Large intestine (tissue), 3 donors: ENCODE results near the gene SYT2. TPM values are rescaled to one million over a fixed set of nuclear protein-coding genes. Genes with fewer than 3 reads are reported as not detected.
A peak's percentile ranks its signal among the peaks of the same experiment; 100 is the strongest.
"Not testable (repeated sequence)": the region's sequence is repeated elsewhere in the genome, so short reads cannot be mapped to it uniquely, and the experiment has no call there.

Source experiments
- DNase-seq, 2 donors: peaks; one replicate each; pipeline versions ENCODE4 v3.0.0 to v3.0.0-alpha.2; 2013
- H3K27ac ChIP-seq: one replicate; pipeline ENCODE4 v1.5.1; 2013; ENCODE audit warnings: low read length
- H3K27me3 ChIP-seq: 2 replicates; pipeline ENCODE4 v1.6.1; 2013; ENCODE audit warnings: low read length; ENCODE audit not compliant: control insufficient read depth, insufficient read depth
- H3K36me3 ChIP-seq: 2 replicates; pipeline ENCODE4 v1.6.1; 2013; ENCODE audit warnings: low read length; ENCODE audit not compliant: control insufficient read depth, insufficient read depth
- H3K4me1 ChIP-seq: one replicate; pipeline ENCODE4 v1.6.1; 2013; ENCODE audit warnings: low read length; ENCODE audit not compliant: control insufficient read depth, insufficient read depth
- H3K4me3 ChIP-seq: one replicate; pipeline ENCODE4 v1.5.1; 2013; ENCODE audit warnings: low read length
- H3K9me3 ChIP-seq: one replicate; pipeline ENCODE4 v1.6.1; 2013; ENCODE audit warnings: mild to moderate bottlenecking, low read depth, low read length, moderate library complexity; ENCODE audit not compliant: control insufficient read depth
- WGBS: methylation state at CpG from one replicate; pipeline ENCODE4 v1.1.5; 2013; ENCODE audit warnings: low lambda C conversion rate; ENCODE audit not compliant: insufficient coverage; 5-methylcytosine and 5-hydroxymethylcytosine counted together
- polyA plus RNA-seq: library from polyadenylated mRNA; unstranded; fragments of 120-200 nt; gene quantifications from one replicate; pipeline ENCODE4 v1.2.1, GENCODE V29; 2013

Gene SYT2
- polyA plus RNA-seq, 1 donor = 1.4 TPM

DNA sequence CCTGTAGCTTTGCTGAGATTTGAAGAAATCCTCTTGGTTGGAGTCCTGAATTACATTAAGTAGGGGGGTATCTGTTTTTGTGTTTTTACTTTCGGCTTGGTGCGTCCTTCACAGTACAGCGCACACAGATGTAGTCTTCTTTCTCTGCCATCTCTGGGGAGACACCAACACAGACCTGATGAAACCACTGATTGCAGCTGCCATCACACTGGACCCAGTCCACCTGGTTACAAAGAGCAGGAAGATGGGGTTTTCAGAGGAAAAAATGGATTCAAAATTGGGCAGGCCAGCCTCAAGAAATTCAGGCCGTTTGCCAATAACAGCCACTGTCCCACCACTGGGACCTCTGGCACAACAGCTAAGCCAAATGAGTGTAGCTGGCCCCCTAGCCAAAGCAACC lies 18.7 kb upstream of the SYT2 start:
- H3K4me3 ChIP-seq = no peak overlapping the region
- H3K27ac ChIP-seq = no peak overlapping the region
- H3K27me3 ChIP-seq = no peaks in the 10 kb centered on the region
- H3K9me3 ChIP-seq = no peaks in the 10 kb centered on the region
- WGBS = no CpG with 5 or more reads among the region's 4 CpGs
- H3K36me3 ChIP-seq = peaks cover 65% of the 10 kb centered on the region
- no peak for DNase-seq
- no peaks in the 10 kb centered on the region for H3K4me1 ChIP-seq

GRCh38 chr1:202725526-202725925 lies 15.3 kb upstream of the SYT2 start:
- Histone ChIP-seq H3K9me3 (no peaks in the 10 kb centered on the region), H3K4me3 (no peak overlapping the region), H3K27me3 (no peaks in the 10 kb centered on the region), H3K27ac (no peak overlapping the region), H3K36me3 (peaks cover 36% of the 10 kb centered on the region), H3K4me1 (no peaks in the 10 kb centered on the region)
- no CpG with 5 or more reads among the region's 3 CpGs for WGBS
- DNase-seq = no peak

- no peak for DNase-seq
- Histone ChIP-seq H3K9me3 (no peaks in the 10 kb centered on the region), H3K27ac (no peak overlapping the region), H3K27me3 (no peaks in the 10 kb centered on the region), H3K4me1 (no peaks in the 10 kb centered on the region), H3K36me3 (peaks cover 18% of the 10 kb centered on the region), H3K4me3 (no peak overlapping the region)
- WGBS = 100% methylated on average over 1 of the region's 7 CpGs
These were observed 13.5 kb upstream of the SYT2 start for GRCh38 chr1:202723708-202724107.

- not testable (repeated sequence) for H3K9me3 ChIP-seq, H3K27ac ChIP-seq, H3K4me1 ChIP-seq, DNase-seq, H3K4me3 ChIP-seq, H3K27me3 ChIP-seq
- H3K36me3 ChIP-seq = peaks cover 13% of the 10 kb centered on the region
- no CpG with 5 or more reads among the region's 6 CpGs for WGBS
These were observed 12.8 kb upstream of the SYT2 start for GRCh38 chr1:202723046-202723445.

- Histone ChIP-seq H3K27me3 (peaks cover 12% of the 10 kb centered on the region), H3K27ac (no peak overlapping the region), H3K36me3 (no peaks in the 10 kb centered on the region), H3K4me3 (no peak overlapping the region), H3K9me3 (no peaks in the 10 kb centered on the region), H3K4me1 (no peaks in the 10 kb centered on the region)
- DNase-seq = no peak
- no CpG with 5 or more reads among the region's 2 CpGs for WGBS
These were observed 6.4 kb upstream of the SYT2 start for GRCh38 chr1:202716654-202717053.

- WGBS = no CpG with 5 or more reads among the region's 1 CpG
- not testable (repeated sequence) for H3K4me1 ChIP-seq, DNase-seq, H3K27ac ChIP-seq, H3K9me3 ChIP-seq, H3K36me3 ChIP-seq, H3K4me3 ChIP-seq
- H3K27me3 ChIP-seq = peaks cover 34% of the 10 kb centered on the region
These were observed 3.9 kb upstream of the SYT2 start for GRCh38 chr1:202714202-202714601.

DNA sequence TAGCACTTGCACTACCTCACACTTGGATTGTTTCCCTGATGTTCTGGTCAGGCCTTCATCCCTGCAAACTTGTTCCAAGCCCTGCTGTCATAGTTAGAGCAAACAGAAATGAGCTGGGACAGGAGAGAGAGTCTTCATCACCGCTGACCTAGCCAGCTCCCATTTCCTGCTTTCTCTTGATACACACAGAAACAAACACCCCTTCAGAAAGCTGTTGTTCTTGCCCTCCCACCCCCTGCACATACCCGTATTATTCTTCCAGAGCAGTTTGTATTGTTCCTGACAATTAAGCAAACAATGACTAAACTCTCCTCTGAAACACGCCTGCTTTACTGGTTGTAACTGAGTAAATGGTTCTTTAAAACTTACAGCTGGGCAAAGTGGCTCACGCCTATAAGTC lies 2.9 kb upstream of the SYT2 start:
- H3K9me3 ChIP-seq = peaks cover 6% of the 10 kb centered on the region
- no peak overlapping the region for H3K4me3 ChIP-seq
- H3K36me3 ChIP-seq = no peaks in the 10 kb centered on the region
- H3K27ac ChIP-seq = peak overlapping the region; percentile 7
- H3K4me1 ChIP-seq = peaks cover 10% of the 10 kb centered on the region
- no CpG with 5 or more reads among the region's 4 CpGs for WGBS
- no peak for DNase-seq
- H3K27me3 ChIP-seq = peaks cover 45% of the 10 kb centered on the region

DNA sequence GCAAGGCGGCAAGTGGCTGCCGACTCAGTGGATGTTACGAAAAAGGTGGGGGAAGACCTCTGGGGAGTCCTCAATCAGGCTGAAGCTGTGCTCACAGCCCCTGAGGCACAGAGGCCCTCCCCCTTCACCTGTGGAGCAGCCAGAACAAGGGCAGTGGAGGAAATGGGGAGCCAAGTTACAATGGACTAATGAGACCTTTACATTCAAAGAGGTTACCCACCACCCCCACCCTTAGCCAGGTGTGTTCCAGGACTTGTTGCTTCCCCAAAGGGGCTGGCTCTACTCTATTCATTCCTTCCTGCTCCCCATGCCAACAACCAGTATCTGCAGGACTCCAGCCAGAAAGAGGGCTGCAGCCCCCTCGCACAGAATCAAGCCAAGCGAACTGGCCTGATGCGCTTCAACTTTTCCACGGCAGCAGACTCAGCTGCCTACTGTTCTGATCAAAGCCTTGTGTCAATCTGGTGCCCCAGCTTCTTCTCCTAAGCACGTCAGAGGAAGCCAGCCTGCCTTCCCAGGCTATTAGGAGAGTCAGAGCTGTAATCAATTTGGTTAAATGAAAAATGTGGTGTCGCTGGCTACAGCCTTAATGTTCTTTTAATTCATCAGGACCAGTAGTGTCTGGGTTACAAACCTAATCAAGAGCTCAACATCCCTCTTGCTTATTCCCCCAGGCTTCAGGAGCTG lies 1.8 kb upstream of the SYT2 start:
- Histone ChIP-seq H3K4me1 (peaks cover 10% of the 10 kb centered on the region), H3K27me3 (peaks cover 55% of the 10 kb centered on the region), H3K4me3 (no peak overlapping the region), H3K9me3 (peaks cover 6% of the 10 kb centered on the region), H3K36me3 (no peaks in the 10 kb centered on the region), H3K27ac (no peak overlapping the region)
- 100% methylated on average over 4 of the region's 9 CpGs for WGBS
- no peak for DNase-seq

DNA sequence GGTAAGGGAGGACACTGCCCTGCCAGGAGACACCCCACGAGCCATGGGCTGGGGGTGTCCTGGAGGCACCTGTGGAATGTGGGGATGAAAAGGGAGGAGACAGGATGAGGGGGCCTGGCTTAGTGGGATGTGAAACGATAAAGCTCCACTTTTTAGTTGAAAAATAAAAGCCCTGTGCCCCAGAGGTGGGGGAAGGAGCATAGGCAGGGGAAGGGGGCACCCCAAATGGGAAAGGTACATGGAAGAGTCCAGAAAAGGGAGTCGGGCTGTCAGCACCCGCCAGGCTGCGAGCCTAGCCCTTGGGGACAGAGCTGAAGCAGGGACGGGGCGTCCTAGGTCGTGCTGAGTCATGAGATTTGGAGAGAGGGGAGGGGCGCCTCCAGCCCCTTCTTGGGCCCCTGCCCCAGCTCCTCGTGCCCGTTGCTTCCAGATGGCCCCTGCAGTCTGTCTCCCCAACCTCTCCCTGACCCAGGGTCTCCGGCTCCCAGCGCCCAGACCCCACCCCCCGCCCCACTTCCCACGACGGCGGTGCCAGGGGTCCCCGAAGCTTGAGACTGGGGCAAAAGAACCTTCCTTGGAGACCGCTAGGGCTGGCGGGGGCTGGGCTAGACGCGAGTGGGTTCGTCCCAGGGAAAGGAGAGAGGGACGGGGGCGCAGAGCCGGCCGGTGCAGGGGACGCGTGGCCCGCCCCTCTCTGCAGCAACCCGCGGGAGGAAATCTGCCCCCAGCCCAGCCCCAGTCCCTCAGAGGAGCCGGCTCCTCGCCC lies 795 bp downstream of the SYT2 start:
- Histone ChIP-seq H3K9me3 (peaks cover 6% of the 10 kb centered on the region), H3K27ac (no peak overlapping the region), H3K4me3 (peak overlapping the region; percentile 43), H3K36me3 (no peaks in the 10 kb centered on the region), H3K4me1 (peaks cover 10% of the 10 kb centered on the region), H3K27me3 (peaks cover 76% of the 10 kb centered on the region)
- no peak for DNase-seq
- WGBS = 0% methylated on average over 1 of the region's 34 CpGs

GRCh38 chr1:202708456-202709275 lies 1.6 kb downstream of the SYT2 start:
- Histone ChIP-seq H3K36me3 (no peaks in the 10 kb centered on the region), H3K27me3 (peaks cover 83% of the 10 kb centered on the region), H3K27ac (no peak overlapping the region), H3K9me3 (peaks cover 6% of the 10 kb centered on the region), H3K4me3 (no peak overlapping the region), H3K4me1 (peaks cover 10% of the 10 kb centered on the region)
- no peak for DNase-seq
- no CpG with 5 or more reads among the region's 12 CpGs for WGBS
